HG02981 (cell line): ENCODE measurements around the gene FER.
A peak's percentile ranks its signal among the peaks of the same experiment; 100 is the strongest.

Source experiments
- ATAC-seq: cut with Tn5 transposase; IDR thresholded peaks from one replicate; pipeline ENCODE4 v1.9.1; 2021; ENCODE audit warnings: mild to moderate bottlenecking, moderate library complexity; ENCODE audit not compliant: unreplicated experiment

FER gene

GRCh38 chr5:109099081-109099480 lies 351.4 kb downstream of the FER start:
- ATAC-seq: no peak

- no peak for ATAC-seq
Observed at GRCh38 chr5:109100971-109101370, 353.3 kb downstream of the FER start.

GRCh38 chr5:109102096-109102690 lies 354.5 kb downstream of the FER start:
- no peak for ATAC-seq

- ATAC-seq: no peak
Observed at GRCh38 chr5:109105631-109106267, 358.1 kb downstream of the FER start.

- no peak for ATAC-seq
Observed at GRCh38 chr5:109111680-109112079, 364.0 kb downstream of the FER start.

GRCh38 chr5:109113608-109114007 lies 365.9 kb downstream of the FER start:
- ATAC-seq: no peak

GRCh38 chr5:109121225-109121624 lies 373.5 kb downstream of the FER start:
- no peak for ATAC-seq

GRCh38 chr5:109125755-109126429 lies 378.2 kb downstream of the FER start:
- no peak for ATAC-seq

GRCh38 chr5:109126481-109126880 lies 378.8 kb downstream of the FER start:
- ATAC-seq: no peak

GRCh38 chr5:109136906-109137305 lies 389.2 kb downstream of the FER start:
- ATAC-seq: no peak

- ATAC-seq: no peak
Observed at GRCh38 chr5:109141222-109142200, 393.8 kb downstream of the FER start.

- no peak for ATAC-seq
Observed at GRCh38 chr5:109143031-109143430, 395.3 kb downstream of the FER start.

GRCh38 chr5:109145139-109145538 lies 397.4 kb downstream of the FER start:
- ATAC-seq: no peak

GRCh38 chr5:109146591-109146990 lies 398.9 kb downstream of the FER start:
- ATAC-seq: no peak

GRCh38 chr5:109152565-109152964 lies 404.9 kb downstream of the FER start:
- ATAC-seq: no peak

GRCh38 chr5:109155625-109156024 lies 407.9 kb downstream of the FER start:
- ATAC-seq: peak; percentile 78

GRCh38 chr5:109156885-109157284 lies 409.2 kb downstream of the FER start:
- ATAC-seq: no peak

GRCh38 chr5:109160468-109160867 lies 412.8 kb downstream of the FER start:
- no peak for ATAC-seq

- ATAC-seq: peak; percentile 70
Observed at GRCh38 chr5:109161914-109162683, 414.4 kb downstream of the FER start.

- ATAC-seq: no peak
Observed at GRCh38 chr5:109163336-109163735, 415.6 kb downstream of the FER start.
